ENCODE data around the gene SPACA9. TPM values are rescaled to one million over a fixed set of nuclear protein-coding genes. Genes with fewer than 3 reads are reported as not detected.

SPACA9 gene
- total RNA-seq, 1 donor: 3.6 TPM

GRCh38 chr9:132939169-132939568 is 60.5 kb downstream of the SPACA9 start:
- Histone ChIP-seq H3K4me2 (ENCODE audit: insufficient read depth, low read length) (no peak overlapping the region), H3K27ac (ENCODE audit: low read depth, low read length) (no peak overlapping the region), H2AFZ (ENCODE audit: low read length) (no peak overlapping the region), H4K20me1 (ENCODE audit: insufficient read depth, low read length) (peaks cover 59% of the 10 kb centered on the region), H3K4me1 (ENCODE audit: insufficient read depth, low read length) (peaks cover 18% of the 10 kb centered on the region), H3K36me3 (ENCODE audit: insufficient read depth, low read length) (peaks cover 6% of the 10 kb centered on the region), H3K9me3 (ENCODE audit: low read depth, low read length) (no peaks in the 10 kb centered on the region), H3K27me3 (ENCODE audit: insufficient read depth, low read length) (no peaks in the 10 kb centered on the region), H3K79me2 (ENCODE audit: insufficient read depth, low read length) (peaks cover 96% of the 10 kb centered on the region), H3K4me3 (ENCODE audit: insufficient read depth, low read length) (no peak overlapping the region)
- DNase-seq (ENCODE audit: insufficient read length, low spot score, missing footprints): no peak
- no peak for TF ChIP-seq CTCF (IDR thresholded peaks at IDR 0.05; ENCODE audit: extremely low read depth, low read depth, low read length)

Other genes with a start within 250 kb of the SPACA9 start
- 10.9 and 11.6 TPM in 2 replicates for gene DDX31, start 208.9 kb upstream of the SPACA9 start, total RNA-seq
- 18.0 and 21.7 TPM in 2 replicates for gene GTF3C4, start 208.4 kb upstream of the SPACA9 start, total RNA-seq
- 0.59 and 1.1 TPM in 2 replicates for gene AK8, start 614 bp upstream of the SPACA9 start, total RNA-seq
- gene TSC1, start 65.7 kb downstream of the SPACA9 start, total RNA-seq: 68.4 and 81.3 TPM in 2 replicates
- gene GFI1B, start 99.8 kb downstream of the SPACA9 start, total RNA-seq: under 0.01 TPM in 1 of 2 replicates, not detected in the other
- gene GTF3C5, start 152.1 kb downstream of the SPACA9 start, total RNA-seq: 31.8 and 41.3 TPM in 2 replicates
- under 0.01 TPM in 1 of 2 replicates, not detected in the other for gene CEL, start 183.1 kb downstream of the SPACA9 start, total RNA-seq
- gene RALGDS, start 242.3 kb downstream of the SPACA9 start, total RNA-seq: 11.2 and 12.7 TPM in 2 replicates

Measured in osteoblast (primary cell).